B cell (primary cell): ENCODE data around the gene CCIN. TPM values are rescaled to one million over a fixed set of nuclear protein-coding genes. Genes with fewer than 3 reads are reported as not detected.
"Not testable (repeated sequence)": the region's sequence is repeated elsewhere in the genome, so short reads cannot be mapped to it uniquely, and the experiment has no call there.

ENCODE experiments used
- ATAC-seq: fragments of 200-7000 bp; cut with Tn5 transposase; one replicate; pipeline ENCODE4 v1.10.0; 2021; ENCODE audit warnings: low read depth, mild to moderate bottlenecking, moderate number of reproducible peaks, moderate library complexity
- CTCF ChIA-PET: fragments of 350-600 bp; sonication (Branson Sonifier 250); formaldehyde crosslinking; loops from one replicate; lab custom pipeline; 2021; ENCODE audit warnings: antibody characterized with exemption, inconsistent platforms; lab: Charles Lee
- POLR2A ChIA-PET: fragments of 350-600 bp; sonication (Branson Sonifier 250); formaldehyde crosslinking; loops from one replicate; lab custom pipeline; 2021; ENCODE audit warnings: antibody characterized with exemption; lab: Charles Lee
- DNase-seq: peaks from one replicate; pipeline ENCODE4 v3.0.0; 2013
- H2AFZ ChIP-seq: 2 replicates; pipeline ENCODE4 v1.6.1; 2012; ENCODE audit warnings: mild to moderate bottlenecking, low read depth, low read length; ENCODE audit not compliant: insufficient read depth, poor library complexity, severe bottlenecking
- H3K27ac ChIP-seq, 2 donors: 1 replicate in 1 of 2; 2 replicates in 1 of 2; pipeline ENCODE4 v1.5.1; 2012 to 2013; ENCODE audit warnings: low read length in 2 of 2, mild to moderate bottlenecking in 2 of 2, moderate library complexity in 1 of 2
- H3K27me3 ChIP-seq, 4 experiments: fragments of 200-600 bp in 1 of 4; sonication (generic) in 1 of 4; replicated peaks in 1 of 4; 1 replicate in 2 of 4; 2 replicates in 2 of 4; pipeline versions ENCODE4 v1.6.1 to v1.7.0; 2013 to 2016; ENCODE audit warnings: low read length in 3 of 4, mild to moderate bottlenecking in 2 of 4, mixed read lengths in 1 of 4, moderate library complexity in 1 of 4; ENCODE audit not compliant: insufficient read depth in 4 of 4, control insufficient read depth in 3 of 4; ENCODE audit errors: control extremely low read depth in 1 of 4
- H3K36me3 ChIP-seq, 2 experiments: replicated peaks in 1 of 2; 1 replicate in 1 of 2; 2 replicates in 1 of 2; pipeline versions ENCODE4 v1.6.1 to v1.7.1; 2013; ENCODE audit warnings: low read length in 1 of 2; ENCODE audit not compliant: insufficient read depth in 2 of 2, control insufficient read depth in 1 of 2; ENCODE audit errors: control extremely low read depth in 1 of 2, extremely low read depth in 1 of 2
- H3K4me1 ChIP-seq, 2 donors: fragments of 200-600 bp in 1 of 2; sonication (generic) in 1 of 2; 1 replicate in 1 of 2; 2 replicates in 1 of 2; pipeline versions ENCODE4 v1.5.1 to v1.6.1; 2013 to 2017; ENCODE audit warnings: low read length in 2 of 2; ENCODE audit not compliant: control insufficient read depth in 2 of 2, insufficient read depth in 2 of 2
- H3K4me2 ChIP-seq: replicated peaks from 2 replicates; pipeline ENCODE3; 2012; ENCODE audit warnings: mild to moderate bottlenecking, low read depth, low read length; ENCODE audit not compliant: poor library complexity, severe bottlenecking
- H3K4me3 ChIP-seq, 5 experiments: fragments of 200-600 bp in 1 of 5; sonication (generic) in 1 of 5; 1 replicate in 3 of 5; 2 replicates in 2 of 5; pipeline versions ENCODE4 v1.5.1 to v1.7.0; 2011 to 2016; ENCODE audit warnings: low read length in 4 of 5, mild to moderate bottlenecking in 4 of 5, low read depth in 2 of 5, control low read depth in 1 of 5, moderate library complexity in 1 of 5; ENCODE audit not compliant: insufficient read depth in 1 of 5; ENCODE audit errors: control extremely low read depth in 1 of 5, extremely low read depth in 1 of 5
- H3K79me2 ChIP-seq: fragments of 200-600 bp; sonication (generic); one replicate; pipeline ENCODE4 v1.6.0; 2016; ENCODE audit warnings: low read length; ENCODE audit not compliant: control insufficient read depth, insufficient read depth
- H3K9ac ChIP-seq: fragments of 200-600 bp; sonication (generic); 2 replicates; pipeline ENCODE4 v1.6.1; 2017; ENCODE audit warnings: mild to moderate bottlenecking, low read length, moderate library complexity
- H3K9me3 ChIP-seq, 3 donors: one replicate each; pipeline versions ENCODE4 v1.6.1 to v1.7.1; 2013; ENCODE audit warnings: low read length in 2 of 3; ENCODE audit not compliant: control insufficient read depth in 2 of 3, insufficient read depth in 1 of 3; ENCODE audit errors: control extremely low read depth in 1 of 3
- H4K20me1 ChIP-seq: 2 replicates; pipeline ENCODE4 v1.6.0; 2012; ENCODE audit warnings: mild to moderate bottlenecking, low read length; ENCODE audit not compliant: insufficient read depth, control insufficient read depth, poor library complexity, severe bottlenecking
- H3K27ac Mint-ChIP-seq: one replicate; pipeline ENCODE4 v1.8.0; 2021; ENCODE audit warnings: mixed read lengths
- H3K27me3 Mint-ChIP-seq: one replicate; pipeline ENCODE4 v1.8.0; 2021; ENCODE audit warnings: mixed read lengths
- H3K4me1 Mint-ChIP-seq: one replicate; pipeline ENCODE4 v1.8.0; 2021; ENCODE audit warnings: mixed read lengths
- H3K4me3 Mint-ChIP-seq: one replicate; pipeline ENCODE4 v1.8.0; 2021; ENCODE audit warnings: mixed read lengths
- H3K9me3 Mint-ChIP-seq: one replicate; pipeline ENCODE4 v1.8.0; 2022; ENCODE audit warnings: mixed read lengths; ENCODE audit not compliant: insufficient read depth
- EZH2 ChIP-seq: IDR thresholded peaks from 2 replicates; pipeline ENCODE4 v1.6.1; 2012; ENCODE audit warnings: borderline replicate concordance, low read depth, mild to moderate bottlenecking, moderate library complexity, low read length; ENCODE audit not compliant: insufficient read depth, poor library complexity, severe bottlenecking
- WGBS: methylation state at CpG from one replicate; pipeline ENCODE4 v1.1.5; 2013; ENCODE audit warnings: missing lambda C conversion rate; ENCODE audit not compliant: insufficient coverage; 5-methylcytosine and 5-hydroxymethylcytosine counted together
- intact Hi-C: fragments of 100-400 bp; cut with micrococcal nuclease; formaldehyde crosslinking; loops from one replicate; pipeline ENCODE4 v1.10.0; 2022
- polyA plus RNA-seq: library from polyadenylated mRNA; depleted of rRNA; stranded (reverse); fragments of >200 nt; gene quantifications from 2 replicates; pipeline ENCODE4 v1.2.3, GENCODE V29; 2012
- total RNA-seq, 2 donors: library from RNA; stranded (reverse); fragments of 120-200 nt in 1 of 2; gene quantifications; 1 replicate in 1 of 2; 2 replicates in 1 of 2; pipeline versions ENCODE4 v1.2.3 to v1.2.4, GENCODE V29; 2013 to 2022
- TF ChIP-seq, protein P1 (sequence below): fragments of 200-600 bp; IDR thresholded peaks from one replicate; pipeline ENCODE4 v1.8.0; 2022; ENCODE audit warnings: antibody characterized with exemption, mild to moderate bottlenecking

The CCIN gene
- total and polyA plus RNA-seq, 2 donors (not counting 1 experiment from before 2014, with no cell fraction given): 0.15 TPM; not detected in 1

DNA sequence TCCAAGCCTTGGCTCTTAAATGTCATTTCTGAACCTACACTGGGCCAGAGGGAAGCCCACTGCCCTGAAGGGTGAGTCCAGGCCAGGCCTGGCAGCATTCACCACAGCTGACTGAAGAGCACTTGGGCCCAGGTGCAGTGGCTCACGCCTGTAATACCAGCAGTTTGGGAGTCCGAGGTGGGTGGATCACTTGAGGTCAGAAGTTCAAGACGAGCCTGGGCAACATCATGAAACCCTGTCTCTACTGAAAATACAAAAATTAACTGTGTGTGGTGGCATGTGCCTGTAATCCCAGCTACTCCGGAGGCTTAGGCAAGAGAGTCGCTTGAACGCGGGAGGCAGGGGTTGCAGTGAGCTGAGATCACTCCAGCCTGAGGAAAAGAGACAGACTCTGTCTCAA is 5.1 kb downstream of the CCIN start:
- ATAC-seq (no peak), DNase-seq (no peak)
- Histone ChIP-seq H2AFZ (no peak overlapping the region), H3K36me3 (no peaks in the 10 kb centered on the region), H3K9me3 (peaks cover 0 to 3% (median 0%) of the 10 kb centered on the region in 3 donors), H3K4me3 (no peak overlapping the region), H3K9ac (no peak overlapping the region), H3K4me2 (no peak overlapping the region), H3K27ac (no peak overlapping the region), H3K79me2 (no peaks in the 10 kb centered on the region), H3K4me1 (no peaks in the 10 kb centered on the region), H4K20me1 (no peaks in the 10 kb centered on the region), H3K27me3 (no peaks in the 10 kb centered on the region)
- CTCF ChIA-PET: interaction anchor here (4.0 kb wide), 1 partner anchor 71 kb away, joined by 32 read pairs; no protein-coding TSS in a partner anchor
- Mint-ChIP-seq H3K9me3 (no peaks in the 10 kb centered on the region), H3K4me1 (no peaks in the 10 kb centered on the region), H3K4me3 (no peak overlapping the region), H3K27ac (no peak overlapping the region), H3K27me3 (peaks cover 2% of the 10 kb centered on the region)
- 100% methylated on average over 2 of the region's 7 CpGs for WGBS
- intact Hi-C loops: no loop called here
- POLR2A ChIA-PET: no interaction called here
- no peak for TF ChIP-seq EZH2
- TF ChIP-seq, protein P1, sequence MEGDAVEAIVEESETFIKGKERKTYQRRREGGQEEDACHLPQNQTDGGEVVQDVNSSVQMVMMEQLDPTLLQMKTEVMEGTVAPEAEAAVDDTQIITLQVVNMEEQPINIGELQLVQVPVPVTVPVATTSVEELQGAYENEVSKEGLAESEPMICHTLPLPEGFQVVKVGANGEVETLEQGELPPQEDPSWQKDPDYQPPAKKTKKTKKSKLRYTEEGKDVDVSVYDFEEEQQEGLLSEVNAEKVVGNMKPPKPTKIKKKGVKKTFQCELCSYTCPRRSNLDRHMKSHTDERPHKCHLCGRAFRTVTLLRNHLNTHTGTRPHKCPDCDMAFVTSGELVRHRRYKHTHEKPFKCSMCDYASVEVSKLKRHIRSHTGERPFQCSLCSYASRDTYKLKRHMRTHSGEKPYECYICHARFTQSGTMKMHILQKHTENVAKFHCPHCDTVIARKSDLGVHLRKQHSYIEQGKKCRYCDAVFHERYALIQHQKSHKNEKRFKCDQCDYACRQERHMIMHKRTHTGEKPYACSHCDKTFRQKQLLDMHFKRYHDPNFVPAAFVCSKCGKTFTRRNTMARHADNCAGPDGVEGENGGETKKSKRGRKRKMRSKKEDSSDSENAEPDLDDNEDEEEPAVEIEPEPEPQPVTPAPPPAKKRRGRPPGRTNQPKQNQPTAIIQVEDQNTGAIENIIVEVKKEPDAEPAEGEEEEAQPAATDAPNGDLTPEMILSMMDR: no peak

DNA sequence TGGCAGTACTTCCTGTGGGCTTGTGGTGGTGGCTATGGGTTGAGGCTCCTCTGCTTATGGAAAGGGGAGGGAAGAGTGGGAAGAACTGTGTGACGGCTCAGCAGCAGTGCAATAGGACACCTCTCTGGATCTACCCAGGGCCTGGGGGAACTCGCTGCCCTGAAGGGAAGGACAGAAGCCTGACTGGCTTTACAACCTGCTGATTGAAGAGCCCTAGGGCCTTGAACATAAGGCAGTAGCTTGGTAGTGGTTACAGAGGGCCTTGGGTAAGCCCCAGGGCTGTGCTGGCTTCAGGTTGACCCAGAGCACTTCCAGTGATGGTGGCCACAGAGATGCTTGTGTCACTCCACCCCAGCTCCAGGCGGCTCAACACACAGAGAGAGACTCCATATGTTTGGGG is 5.5 kb downstream of the CCIN start:
- ATAC-seq: no peak
- no peak for TF ChIP-seq EZH2

DNA sequence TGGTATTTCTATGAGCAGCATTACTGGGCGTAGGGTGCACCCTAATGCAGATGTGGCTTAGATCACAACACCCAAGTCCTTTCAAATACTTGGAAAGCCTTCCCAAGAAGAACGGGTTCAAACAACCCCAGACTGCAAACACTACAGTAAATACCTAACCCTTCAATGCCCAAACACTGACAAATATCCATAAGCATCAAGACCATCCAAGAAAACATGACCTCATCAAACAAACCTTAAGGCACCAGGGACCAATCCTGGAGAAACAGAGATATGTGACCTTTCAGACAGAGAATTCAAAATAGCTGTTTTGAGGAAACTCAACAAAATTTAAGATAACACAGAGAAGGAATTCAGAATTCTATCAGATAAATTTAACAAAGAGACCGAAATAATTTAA is 6.0 kb downstream of the CCIN start:
- H3K27me3 ChIP-seq, H3K27ac ChIP-seq, H3K79me2 ChIP-seq, H3K36me3 ChIP-seq, H3K4me1 Mint-ChIP-seq, H3K9me3 Mint-ChIP-seq, POLR2A ChIA-PET, H3K9ac ChIP-seq, H3K4me1 ChIP-seq, H3K27me3 Mint-ChIP-seq, H3K27ac Mint-ChIP-seq, ATAC-seq, H4K20me1 ChIP-seq, DNase-seq, H3K4me2 ChIP-seq, H3K9me3 ChIP-seq, H2AFZ ChIP-seq, H3K4me3 ChIP-seq, H3K4me3 Mint-ChIP-seq, intact Hi-C loops: not testable (repeated sequence)
- CTCF ChIA-PET: interaction anchor here (1.7 kb wide), 1 partner anchor 16 kb away, joined by 4 read pairs; the partner anchor contains the start of gene CLTA
- 92% methylated on average over 2 of the region's 3 CpGs for WGBS

More for the DNA sequence above, 5.5 kb downstream of the CCIN start:
- POLR2A ChIA-PET: no interaction called here
- no peaks in the 10 kb centered on the region for H3K4me1 Mint-ChIP-seq
- Histone ChIP-seq H3K4me2 (no peak overlapping the region), H4K20me1 (no peaks in the 10 kb centered on the region), H3K27me3 (no peaks in the 10 kb centered on the region), H3K79me2 (no peaks in the 10 kb centered on the region), H3K9me3 (peaks cover 0 to 3% (median 0%) of the 10 kb centered on the region in 3 donors), H3K9ac (no peak overlapping the region), H2AFZ (no peak overlapping the region), H3K4me3 (no peak overlapping the region), H3K36me3 (no peaks in the 10 kb centered on the region), H3K27ac (no peak overlapping the region), H3K4me1 (no peaks in the 10 kb centered on the region)
- CTCF ChIA-PET: interaction anchor here (4.0 kb wide), 1 partner anchor 71 kb away, joined by 32 read pairs; no protein-coding TSS in a partner anchor
- intact Hi-C loops: no loop called here
- no peaks in the 10 kb centered on the region for H3K9me3 Mint-ChIP-seq
- WGBS: 79% methylated on average over 2 of the region's 3 CpGs
- H3K27ac Mint-ChIP-seq: no peak overlapping the region
- no peak for DNase-seq
- H3K4me3 Mint-ChIP-seq: no peak overlapping the region
- peaks cover 2% of the 10 kb centered on the region for H3K27me3 Mint-ChIP-seq
